H54 (cell line): Measurements from ENCODE around the gene NOSTRIN.

Source experiments
- DNase-seq: peaks from one replicate; pipeline ENCODE4 v3.0.0; 2011; ENCODE audit warnings: low spot score, mixed read lengths; ENCODE audit not compliant: insufficient read length
- FAIRE-seq: peaks from 3 replicates; lab custom pipeline; 2011; peaks lifted over from hg19 to GRCh38; lab: Jason Lieb, UNC
- POLR2A ChIP-seq: IDR thresholded peaks from 2 replicates; pipeline ENCODE4 v1.6.1; 2011; ENCODE audit warnings: low read depth, mild to moderate bottlenecking, low read length

NOSTRIN gene

DNA sequence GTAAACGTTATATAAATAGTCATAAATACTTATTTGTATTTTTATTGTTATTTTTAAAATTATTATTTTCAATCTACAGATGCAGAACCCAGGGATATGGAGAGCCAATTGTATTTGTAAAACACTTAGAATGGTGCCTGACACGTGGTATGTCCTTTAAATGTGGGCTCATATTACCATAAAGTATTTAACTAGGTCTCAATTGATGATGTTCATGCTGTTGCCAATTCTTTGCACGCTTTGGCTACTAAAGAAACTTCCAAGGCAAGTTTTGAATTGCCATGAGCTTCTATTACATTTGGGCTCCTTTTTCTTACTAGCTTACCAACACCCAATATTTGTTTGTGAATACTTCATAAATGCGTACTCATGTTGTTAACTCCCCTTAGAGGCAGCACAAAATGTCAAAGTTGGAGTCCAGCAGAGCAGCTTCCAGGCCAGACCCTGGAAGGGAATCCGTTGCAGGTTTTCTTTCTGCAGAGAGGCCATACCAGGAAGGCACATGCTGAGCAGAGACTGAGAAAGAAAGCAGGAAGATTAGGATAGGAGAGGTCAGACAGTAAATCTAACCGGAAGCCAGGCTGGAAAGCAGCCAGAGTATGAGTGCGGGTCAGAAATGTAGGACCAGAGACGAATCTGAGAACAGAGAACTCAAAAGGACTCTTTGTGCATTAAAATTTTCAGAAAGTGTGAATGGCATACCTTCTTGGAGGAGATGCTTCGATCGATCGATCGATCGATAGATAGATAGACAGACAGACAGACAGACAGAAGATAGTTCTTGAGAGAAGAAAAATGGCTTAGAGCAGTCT is 4.2 kb upstream of the NOSTRIN start:
- TF ChIP-seq POLR2A, result no peak
- DNase-seq (no peak), FAIRE-seq (no peak)

DNA sequence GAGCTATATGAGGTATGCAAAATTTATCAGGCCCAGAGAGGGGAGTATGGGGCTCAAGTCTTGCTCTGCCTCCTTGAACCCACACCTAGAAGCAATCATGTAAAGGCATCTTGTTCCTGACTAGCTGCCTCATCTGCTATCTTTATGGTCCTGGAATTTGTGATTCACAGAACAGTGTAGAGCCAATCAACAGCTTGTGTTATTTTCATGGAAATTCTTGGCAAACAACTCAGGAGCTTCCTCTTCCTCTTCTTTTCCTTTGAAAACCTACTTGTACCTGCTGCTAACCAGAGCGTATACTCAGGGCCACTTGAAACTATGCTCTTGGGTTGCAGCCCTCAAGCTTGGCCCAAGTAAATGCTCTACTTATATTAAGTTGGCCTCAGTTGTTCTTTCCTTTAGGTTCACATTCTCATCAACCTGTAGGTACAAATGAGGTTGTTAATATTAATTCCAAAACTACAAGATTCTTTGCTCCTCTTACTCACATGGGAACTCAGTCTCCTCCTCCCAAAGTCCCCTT is 3.5 kb upstream of the NOSTRIN start:
- FAIRE-seq, result no peak
- no peak for DNase-seq
- TF ChIP-seq POLR2A, result no peak

DNA sequence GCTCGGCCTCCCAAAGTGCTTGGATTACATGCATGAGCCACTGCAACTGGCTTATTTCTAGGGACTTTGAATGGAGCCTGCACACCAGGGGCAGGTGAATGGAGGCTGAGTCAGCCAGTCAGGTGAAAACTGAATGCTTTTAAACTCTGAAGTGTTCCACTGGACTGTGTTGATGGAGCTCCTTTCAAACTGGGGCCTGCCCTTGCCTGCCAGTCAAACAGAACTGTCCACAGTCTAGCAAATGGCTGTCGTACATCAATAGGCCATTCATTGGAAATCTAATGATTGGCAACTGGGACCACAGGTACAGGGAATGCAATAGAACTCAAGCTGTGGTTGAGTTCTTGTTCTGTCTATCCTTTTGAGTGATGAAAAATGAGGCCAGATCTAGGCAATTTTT is 966 bp upstream of the NOSTRIN start:
- DNase-seq (no peak), FAIRE-seq (no peak)
- no peak for TF ChIP-seq POLR2A

DNA sequence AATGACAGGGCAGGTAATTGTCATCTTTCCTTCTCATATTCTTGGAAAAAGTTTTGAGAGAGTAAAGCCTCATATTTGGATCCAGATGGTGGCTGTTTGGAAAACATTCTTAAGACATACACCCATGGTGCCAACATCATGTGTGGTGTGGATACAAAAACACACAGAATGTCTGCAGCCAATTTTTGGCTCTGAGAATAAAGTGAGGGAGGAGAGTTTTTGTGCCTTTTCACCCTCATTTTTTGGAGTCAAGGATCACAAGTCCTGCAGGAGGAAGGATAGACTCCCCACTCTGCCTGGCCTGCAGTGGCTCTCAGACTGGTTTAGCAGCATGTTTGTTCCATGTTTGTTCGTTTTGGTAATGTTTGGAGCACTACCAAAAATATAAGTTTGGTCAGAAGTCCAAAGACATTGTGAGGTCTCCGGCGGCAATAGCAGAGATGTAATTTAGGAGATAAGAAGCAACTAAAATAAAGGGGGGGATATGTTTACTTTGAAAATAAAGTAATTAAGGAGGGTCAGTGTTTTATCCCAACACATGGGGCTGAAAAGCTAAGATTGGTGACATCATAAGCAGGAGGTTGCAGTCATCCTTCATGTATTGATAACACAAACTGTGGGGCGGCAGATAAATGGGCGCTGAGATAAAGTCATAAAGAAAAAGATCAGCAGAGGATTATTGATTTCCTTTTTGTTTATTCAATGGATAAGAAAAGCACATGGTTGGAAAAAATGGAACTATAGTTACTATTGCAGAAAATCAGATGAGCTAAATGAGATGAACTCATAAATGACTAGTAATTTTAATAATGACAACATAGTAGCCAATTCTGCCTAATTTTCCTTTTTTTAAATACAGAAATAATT is 655 bp downstream of the NOSTRIN start:
- FAIRE-seq, result no peak
- no peak for DNase-seq
- no peak for TF ChIP-seq POLR2A

- no peak for FAIRE-seq
- no peak for TF ChIP-seq POLR2A
Measured at GRCh38 chr2:168804214-168804613, 1.8 kb downstream of the NOSTRIN start.

DNA sequence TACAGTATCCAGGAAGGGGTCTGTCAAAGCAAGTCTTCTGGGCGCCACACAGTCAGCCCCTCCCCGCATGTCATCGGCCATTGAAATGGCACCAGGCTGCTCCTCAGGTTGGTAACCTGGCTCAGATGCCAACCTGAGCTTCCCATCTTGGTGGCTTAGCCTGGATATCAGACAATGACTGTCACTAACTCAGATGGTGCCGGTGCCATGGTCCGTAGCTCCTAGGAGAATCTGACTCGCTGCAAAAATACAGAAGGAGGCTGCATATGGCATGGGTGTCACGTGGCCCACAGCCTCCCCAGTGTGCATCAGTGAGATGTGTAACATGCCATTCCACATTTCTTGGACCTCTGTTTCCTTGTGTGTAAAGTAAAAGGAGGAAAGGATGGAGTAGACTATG is 3.2 kb downstream of the NOSTRIN start:
- TF ChIP-seq POLR2A, result no peak
- no peak for DNase-seq
- no peak for FAIRE-seq

More at GRCh38 chr2:168804214-168804613, 1.8 kb downstream of the NOSTRIN start:
- no peak for DNase-seq

- TF ChIP-seq POLR2A, result no peak
- DNase-seq (no peak), FAIRE-seq (no peak)
Measured at GRCh38 chr2:168809537-168809936, 7.1 kb downstream of the NOSTRIN start.

DNA sequence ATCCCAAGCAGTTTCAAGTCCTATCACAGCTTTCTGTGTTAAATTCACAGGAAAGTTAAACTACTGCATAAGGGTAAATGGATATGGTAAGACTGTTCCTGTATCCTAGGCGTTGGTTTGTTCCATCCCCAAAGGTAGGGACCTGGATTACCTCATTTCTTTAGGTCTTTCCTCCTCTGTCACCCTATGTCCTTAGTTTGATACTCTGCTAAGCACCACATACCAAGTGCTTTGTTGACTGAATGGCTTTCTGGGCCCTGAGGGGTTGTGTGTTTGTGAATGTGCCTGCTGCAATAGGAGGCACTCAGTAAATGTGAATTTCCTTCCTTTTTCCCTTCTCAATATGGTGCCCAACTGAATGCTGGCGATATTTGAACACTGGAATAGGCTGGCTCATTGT is 7.8 kb downstream of the NOSTRIN start:
- FAIRE-seq, result no peak
- no peak for DNase-seq
- no peak for TF ChIP-seq POLR2A

GRCh38 chr2:168811696-168812095 is 9.3 kb downstream of the NOSTRIN start:
- TF ChIP-seq POLR2A, result no peak
- FAIRE-seq, result peak; percentile 69
- no peak for DNase-seq

GRCh38 chr2:168814046-168814445 is 11.6 kb downstream of the NOSTRIN start:
- TF ChIP-seq POLR2A, result no peak
- FAIRE-seq, result no peak
- DNase-seq, result no peak

- DNase-seq (no peak), FAIRE-seq (no peak)
- TF ChIP-seq POLR2A, result no peak
Measured at GRCh38 chr2:168814939-168815907, 12.8 kb downstream of the NOSTRIN start.

GRCh38 chr2:168816369-168816768 is 13.9 kb downstream of the NOSTRIN start:
- peak; percentile 97 for FAIRE-seq
- TF ChIP-seq POLR2A, result no peak
- DNase-seq, result peak; percentile 52
